GM12878 (cell line): ENCODE measurements around the gene IMMT. TPM values are rescaled to one million over a fixed set of nuclear protein-coding genes. Genes with fewer than 3 reads are reported as not detected.

ENCODE experiments used
- ATF3 ChIP-seq: IDR thresholded peaks from 2 replicates; pipeline ENCODE4 v1.6.1; 2011; ENCODE audit warnings: low read depth, mild to moderate bottlenecking, low read length, moderate library complexity, borderline replicate concordance; ENCODE audit errors: extremely low read depth
- BCL11A ChIP-seq: IDR thresholded peaks from 2 replicates; pipeline ENCODE4 v1.6.1; 2011; ENCODE audit warnings: low read depth, low read length
- CHD1 ChIP-seq: IDR thresholded peaks from 2 replicates; pipeline ENCODE4 v1.6.1; 2012; ENCODE audit warnings: low read depth, low read length, improper control_type of control experiment
- EED ChIP-seq: sonication (generic); IDR thresholded peaks from 2 replicates; pipeline ENCODE4 v1.6.1; 2016; ENCODE audit warnings: antibody characterized with exemption, low read depth
- IRF5 ChIP-seq: fragments of 450-650 bp; IDR thresholded peaks from 2 replicates; pipeline ENCODE4 v1.6.1; 2017; ENCODE audit warnings: borderline replicate concordance
- KDM1A ChIP-seq: fragments of 200-600 bp; sonication (generic); IDR thresholded peaks from 2 replicates; pipeline ENCODE4 v1.6.1; 2016; ENCODE audit warnings: borderline replicate concordance
- MEF2B ChIP-seq: fragments of 450-650 bp; IDR thresholded peaks from 2 replicates; pipeline ENCODE4 v1.6.1; 2018; ENCODE audit warnings: mild to moderate bottlenecking, moderate library complexity; ENCODE audit not compliant: partially characterized antibody, poor library complexity, severe bottlenecking
- NR2F1 ChIP-seq: fragments of 450-650 bp; conservative IDR thresholded peaks from 2 replicates; pipeline ENCODE4 v1.6.1; 2017; ENCODE audit warnings: mild to moderate bottlenecking
- NRF1 ChIP-seq: conservative IDR thresholded peaks from 2 replicates; pipeline ENCODE4 v1.6.1; 2011; ENCODE audit warnings: mild to moderate bottlenecking, low read depth, low read length, improper control_type of control experiment
- POU2F2 ChIP-seq: IDR thresholded peaks from 3 replicates; pipeline ENCODE4 v1.6.1; 2011; ENCODE audit warnings: low read depth, mild to moderate bottlenecking, low read length, borderline replicate concordance
- RB1 ChIP-seq: fragments of 450-650 bp; formaldehyde crosslinking; IDR thresholded peaks from 2 replicates; pipeline ENCODE4 v1.6.1; 2017; ENCODE audit warnings: mild to moderate bottlenecking, borderline replicate concordance
- SIN3A ChIP-seq: IDR thresholded peaks from 2 replicates; pipeline ENCODE4 v1.6.1; 2012; ENCODE audit warnings: low read depth, low read length, improper control_type of control experiment
- STAT1 ChIP-seq: fragments of 450-650 bp; conservative IDR thresholded peaks from 2 replicates; pipeline ENCODE4 v1.6.1; 2014; ENCODE audit warnings: antibody characterized with exemption, mild to moderate bottlenecking
- ZNF207 ChIP-seq: fragments of 450-650 bp; IDR thresholded peaks from 2 replicates; pipeline ENCODE4 v1.6.1; 2014; ENCODE audit warnings: antibody characterized with exemption, mild to moderate bottlenecking, borderline replicate concordance
- ZNF24 ChIP-seq: fragments of 450-650 bp; IDR thresholded peaks from 2 replicates; pipeline ENCODE4 v1.6.1; 2017; ENCODE audit warnings: antibody characterized with exemption, mild to moderate bottlenecking
- ZSCAN29 ChIP-seq: fragments of 450-650 bp; IDR thresholded peaks from 2 replicates; pipeline ENCODE4 v1.6.1; 2017; ENCODE audit warnings: mild to moderate bottlenecking, moderate library complexity
- ZZZ3 ChIP-seq: IDR thresholded peaks from 2 replicates; pipeline ENCODE4 v1.6.1; 2011; ENCODE audit warnings: low read depth; ENCODE audit not compliant: control insufficient read depth, insufficient read length
- polyA plus RNA-seq, 11 experiments: library from polyadenylated mRNA; depleted of rRNA in 4 of 11; unstranded in 6 of 11; stranded (reverse) in 5 of 11; fragments of >200 nt; fragmentation: Nextera tagmentation in 4 of 11; fragmentation: Illumina TruSeq in 1 of 11; extraction: Ambion mirVana in 4 of 11; extraction: Trizol in 1 of 11; gene quantifications; 1 replicate in 1 of 11; 2 replicates in 10 of 11; pipeline versions ENCODE4 v1.2.1 to v1.2.3, GENCODE V29; 2011 to 2016; ENCODE audit warnings: inconsistent platforms in 2 of 11, missing spikeins in 2 of 11, low read depth in 1 of 11
- total RNA-seq, 4 experiments: library from RNA; depleted of rRNA in 3 of 4; stranded (reverse); fragments of >200 nt in 3 of 4; fragmentation: Illumina TruSeq in 1 of 4; extraction: Trizol in 1 of 4; gene quantifications; 2 replicates each; pipeline versions ENCODE4 v1.2.1 to v1.2.3, GENCODE V29; 2013 to 2021
- TF ChIP-seq, protein P1 (sequence below): IDR thresholded peaks from 2 replicates; pipeline ENCODE4 v1.6.1; 2012; ENCODE audit warnings: low read length, inconsistent platforms
- TF ChIP-seq, protein P2 (sequence below): fragments of 450-650 bp; IDR thresholded peaks from 2 replicates; pipeline ENCODE4 v1.6.1; 2018; ENCODE audit warnings: mild to moderate bottlenecking, low read depth, moderate library complexity; ENCODE audit not compliant: partially characterized antibody
- TF ChIP-seq, protein P3 (sequence below): fragments of 450-650 bp; IDR thresholded peaks from 2 replicates; pipeline ENCODE4 v1.6.1; 2017; ENCODE audit warnings: mild to moderate bottlenecking, moderate library complexity

The IMMT gene
- total and polyA plus RNA-seq, 10 of the 15 experiments (the other 5 are each of a cell fraction or from before 2014, with no cell fraction given), result 78.4 to 149 (median 98.7) TPM

- TF ChIP-seq, protein P1, sequence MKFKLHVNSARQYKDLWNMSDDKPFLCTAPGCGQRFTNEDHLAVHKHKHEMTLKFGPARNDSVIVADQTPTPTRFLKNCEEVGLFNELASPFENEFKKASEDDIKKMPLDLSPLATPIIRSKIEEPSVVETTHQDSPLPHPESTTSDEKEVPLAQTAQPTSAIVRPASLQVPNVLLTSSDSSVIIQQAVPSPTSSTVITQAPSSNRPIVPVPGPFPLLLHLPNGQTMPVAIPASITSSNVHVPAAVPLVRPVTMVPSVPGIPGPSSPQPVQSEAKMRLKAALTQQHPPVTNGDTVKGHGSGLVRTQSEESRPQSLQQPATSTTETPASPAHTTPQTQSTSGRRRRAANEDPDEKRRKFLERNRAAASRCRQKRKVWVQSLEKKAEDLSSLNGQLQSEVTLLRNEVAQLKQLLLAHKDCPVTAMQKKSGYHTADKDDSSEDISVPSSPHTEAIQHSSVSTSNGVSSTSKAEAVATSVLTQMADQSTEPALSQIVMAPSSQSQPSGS, result no peak
- TF ChIP-seq ATF3 (no peak), ZSCAN29 (no peak), POU2F2 (peak; percentile 73; the same call in 1 of the 3 replicates), STAT1 (peak; percentile 96), SIN3A (peak; percentile 77; the same call in 1 of the 2 replicates), ZNF24 (no peak), IRF5 (no peak), NRF1 (peak; percentile 79), KDM1A (no peak), MEF2B (peak; percentile 64), EED (peak; percentile 47; the same call in 1 of the 2 replicates), ZNF207 (peak; percentile 86; the same call in 1 of the 2 replicates), ZZZ3 (no peak), BCL11A (0 out of 2 replicates have a peak, but pooled peaks have one; percentile 4), RB1 (peak; percentile 96), NR2F1 (0 out of 2 replicates have a peak, but pooled peaks have one; percentile 50), CHD1 (peak; percentile 76; the same call in 1 of the 2 replicates)
- TF ChIP-seq, protein P2, sequence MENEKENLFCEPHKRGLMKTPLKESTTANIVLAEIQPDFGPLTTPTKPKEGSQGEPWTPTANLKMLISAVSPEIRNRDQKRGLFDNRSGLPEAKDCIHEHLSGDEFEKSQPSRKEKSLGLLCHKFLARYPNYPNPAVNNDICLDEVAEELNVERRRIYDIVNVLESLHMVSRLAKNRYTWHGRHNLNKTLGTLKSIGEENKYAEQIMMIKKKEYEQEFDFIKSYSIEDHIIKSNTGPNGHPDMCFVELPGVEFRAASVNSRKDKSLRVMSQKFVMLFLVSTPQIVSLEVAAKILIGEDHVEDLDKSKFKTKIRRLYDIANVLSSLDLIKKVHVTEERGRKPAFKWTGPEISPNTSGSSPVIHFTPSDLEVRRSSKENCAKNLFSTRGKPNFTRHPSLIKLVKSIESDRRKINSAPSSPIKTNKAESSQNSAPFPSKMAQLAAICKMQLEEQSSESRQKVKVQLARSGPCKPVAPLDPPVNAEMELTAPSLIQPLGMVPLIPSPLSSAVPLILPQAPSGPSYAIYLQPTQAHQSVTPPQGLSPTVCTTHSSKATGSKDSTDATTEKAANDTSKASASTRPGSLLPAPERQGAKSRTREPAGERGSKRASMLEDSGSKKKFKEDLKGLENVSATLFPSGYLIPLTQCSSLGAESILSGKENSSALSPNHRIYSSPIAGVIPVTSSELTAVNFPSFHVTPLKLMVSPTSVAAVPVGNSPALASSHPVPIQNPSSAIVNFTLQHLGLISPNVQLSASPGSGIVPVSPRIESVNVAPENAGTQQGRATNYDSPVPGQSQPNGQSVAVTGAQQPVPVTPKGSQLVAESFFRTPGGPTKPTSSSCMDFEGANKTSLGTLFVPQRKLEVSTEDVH, result peak; percentile 49
- TF ChIP-seq, protein P3, sequence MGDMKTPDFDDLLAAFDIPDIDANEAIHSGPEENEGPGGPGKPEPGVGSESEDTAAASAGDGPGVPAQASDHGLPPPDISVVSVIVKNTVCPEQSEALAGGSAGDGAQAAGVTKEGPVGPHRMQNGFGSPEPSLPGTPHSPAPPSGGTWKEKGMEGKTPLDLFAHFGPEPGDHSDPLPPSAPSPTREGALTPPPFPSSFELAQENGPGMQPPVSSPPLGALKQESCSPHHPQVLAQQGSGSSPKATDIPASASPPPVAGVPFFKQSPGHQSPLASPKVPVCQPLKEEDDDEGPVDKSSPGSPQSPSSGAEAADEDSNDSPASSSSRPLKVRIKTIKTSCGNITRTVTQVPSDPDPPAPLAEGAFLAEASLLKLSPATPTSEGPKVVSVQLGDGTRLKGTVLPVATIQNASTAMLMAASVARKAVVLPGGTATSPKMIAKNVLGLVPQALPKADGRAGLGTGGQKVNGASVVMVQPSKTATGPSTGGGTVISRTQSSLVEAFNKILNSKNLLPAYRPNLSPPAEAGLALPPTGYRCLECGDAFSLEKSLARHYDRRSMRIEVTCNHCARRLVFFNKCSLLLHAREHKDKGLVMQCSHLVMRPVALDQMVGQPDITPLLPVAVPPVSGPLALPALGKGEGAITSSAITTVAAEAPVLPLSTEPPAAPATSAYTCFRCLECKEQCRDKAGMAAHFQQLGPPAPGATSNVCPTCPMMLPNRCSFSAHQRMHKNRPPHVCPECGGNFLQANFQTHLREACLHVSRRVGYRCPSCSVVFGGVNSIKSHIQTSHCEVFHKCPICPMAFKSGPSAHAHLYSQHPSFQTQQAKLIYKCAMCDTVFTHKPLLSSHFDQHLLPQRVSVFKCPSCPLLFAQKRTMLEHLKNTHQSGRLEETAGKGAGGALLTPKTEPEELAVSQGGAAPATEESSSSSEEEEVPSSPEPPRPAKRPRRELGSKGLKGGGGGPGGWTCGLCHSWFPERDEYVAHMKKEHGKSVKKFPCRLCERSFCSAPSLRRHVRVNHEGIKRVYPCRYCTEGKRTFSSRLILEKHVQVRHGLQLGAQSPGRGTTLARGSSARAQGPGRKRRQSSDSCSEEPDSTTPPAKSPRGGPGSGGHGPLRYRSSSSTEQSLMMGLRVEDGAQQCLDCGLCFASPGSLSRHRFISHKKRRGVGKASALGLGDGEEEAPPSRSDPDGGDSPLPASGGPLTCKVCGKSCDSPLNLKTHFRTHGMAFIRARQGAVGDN, result peak; percentile 85
These were observed at the start of gene IMMT (continued) for GRCh38 chr2:86195055-86195807.
